GM18861 (cell line): ENCODE data around the gene RASSF1.
"Not testable (repeated sequence)": the region's sequence is repeated elsewhere in the genome, so short reads cannot be mapped to it uniquely, and the experiment has no call there.

Experiments used
- ATAC-seq: cut with Tn5 transposase; IDR thresholded peaks from one replicate; pipeline ENCODE4 v1.9.1; 2021; ENCODE audit not compliant: unreplicated experiment

RASSF1 gene

GRCh38 chr3:50324351-50325112 is 16.1 kb downstream of the RASSF1 start:
- no peak for ATAC-seq

- no peak for ATAC-seq
These were observed 16.9 kb downstream of the RASSF1 start for GRCh38 chr3:50323614-50324199.

- no peak for ATAC-seq
These were observed 17.5 kb downstream of the RASSF1 start for GRCh38 chr3:50323092-50323600.

- no peak for ATAC-seq
These were observed 18.1 kb downstream of the RASSF1 start, which contains the start of gene HYAL2 for GRCh38 chr3:50322386-50323091. Gene HYAL2, minus strand, starts transcription at chr3:50322745. Its CDS starts 2,256 bp downstream, at chr3:50320489.

GRCh38 chr3:50322115-50322385 is 18.6 kb downstream of the RASSF1 start:
- no peak for ATAC-seq

- peak; percentile 58 for ATAC-seq
These were observed 19.1 kb downstream of the RASSF1 start for GRCh38 chr3:50321336-50322114.

- peak; percentile 39 for ATAC-seq
These were observed 19.7 kb downstream of the RASSF1 start for GRCh38 chr3:50320853-50321335.

GRCh38 chr3:50319894-50320625 is 20.6 kb downstream of the RASSF1 start:
- no peak for ATAC-seq

GRCh38 chr3:50319181-50319893 is 21.3 kb downstream of the RASSF1 start:
- ATAC-seq, result no peak

GRCh38 chr3:50318615-50319014 is 22.0 kb downstream of the RASSF1 start:
- no peak for ATAC-seq

GRCh38 chr3:50318163-50318562 is 22.5 kb downstream of the RASSF1 start:
- ATAC-seq, result no peak

- no peak for ATAC-seq
These were observed 23.3 kb downstream of the RASSF1 start for GRCh38 chr3:50317300-50317699.

GRCh38 chr3:50316657-50317242 is 23.9 kb downstream of the RASSF1 start:
- ATAC-seq, result no peak

- no peak for ATAC-seq
These were observed 25.8 kb downstream of the RASSF1 start for GRCh38 chr3:50314816-50315215.

- ATAC-seq, result no peak
These were observed 26.3 kb downstream of the RASSF1 start for GRCh38 chr3:50314342-50314741.

GRCh38 chr3:50312041-50312440 is 28.6 kb downstream of the RASSF1 start:
- ATAC-seq, result not testable (repeated sequence)

GRCh38 chr3:50304601-50305000 is 36.0 kb downstream of the RASSF1 start:
- no peak for ATAC-seq

- no peak for ATAC-seq
These were observed 37.4 kb downstream of the RASSF1 start, which contains the start of gene HYAL1 for GRCh38 chr3:50303013-50303815. Gene HYAL1, minus strand, starts transcription at chr3:50303574. Its CDS starts 618 bp downstream, at chr3:50302956.
